ENCODE measurements around the gene LRMDA.

Gene LRMDA

GRCh38 chr10:75801661-75802060 lies 370.2 kb downstream of the LRMDA start:
- H3K4me1 ChIP-seq (ENCODE audit: control insufficient read depth, insufficient read depth, low read length) = no peaks in the 10 kb centered on the region
- H3K36me3 ChIP-seq (ENCODE audit: control insufficient read depth in 2 of 2, insufficient read depth in 1 of 2, low read length in 2 of 2) = no peaks in the 10 kb centered on the region
- POLR2A ChIA-PET = interaction anchor here (0.6 kb wide), 1 partner anchor 157 kb away, joined by 3 read pairs; no protein-coding TSS in a partner anchor
- H3K9me3 ChIP-seq (ENCODE audit: control insufficient read depth, insufficient read depth, low read depth, low read length) = no peaks in the 10 kb centered on the region
- TF ChIP-seq ZNF658 (tag by site-specific recombination; IDR thresholded peaks at IDR 0.05) (no peak), KLF9 (tag by site-specific recombination; IDR thresholded peaks at IDR 0.05; ENCODE audit: low read depth) (no peak), ZNF580 (tag by site-specific recombination; IDR thresholded peaks at IDR 0.05) (no peak), ZNF138 (tag by site-specific recombination; IDR thresholded peaks at IDR 0.05; ENCODE audit: borderline replicate concordance) (no peak), ZSCAN4 (tag by site-specific recombination; IDR thresholded peaks at IDR 0.05) (no peak), ZNF416 (tag by site-specific recombination; IDR thresholded peaks at IDR 0.05) (no peak), ZNF629 (tag by site-specific recombination; IDR thresholded peaks at IDR 0.05) (no peak), GLIS1 (tag by site-specific recombination; IDR thresholded peaks at IDR 0.05) (no peak), GLIS2 (tag by site-specific recombination; IDR thresholded peaks at IDR 0.05) (no peak), ZNF530 (tag by site-specific recombination; IDR thresholded peaks at IDR 0.05; ENCODE audit: low read depth) (no peak), ZNF366 (tag by site-specific recombination; conservative IDR thresholded peaks at IDR 0.05) (no peak), ZNF362 (tag by site-specific recombination; IDR thresholded peaks at IDR 0.05) (no peak), SP7 (tag by site-specific recombination; IDR thresholded peaks at IDR 0.05) (no peak), ZEB2 (tag by site-specific recombination; IDR thresholded peaks at IDR 0.05) (no peak)
- H3K27ac ChIP-seq (ENCODE audit: extremely low read depth, low read depth, low read length) = no peak overlapping the region
- H3K4me3 ChIP-seq (ENCODE audit: low read depth, low read length) = no peak overlapping the region
- CTCF ChIA-PET = no interaction called here

- Histone ChIP-seq H3K4me3 (ENCODE audit: low read depth, low read length) (no peak overlapping the region), H3K4me1 (ENCODE audit: control insufficient read depth, insufficient read depth, low read length) (no peaks in the 10 kb centered on the region), H3K36me3 (ENCODE audit: control insufficient read depth in 2 of 2, insufficient read depth in 1 of 2, low read length in 2 of 2) (no peaks in the 10 kb centered on the region), H3K9me3 (ENCODE audit: control insufficient read depth, insufficient read depth, low read depth, low read length) (no peaks in the 10 kb centered on the region), H3K27ac (ENCODE audit: extremely low read depth, low read depth, low read length) (no peak overlapping the region)
- POLR2A ChIA-PET = no interaction called here
- CTCF ChIA-PET = no interaction called here
- TF ChIP-seq SALL2 (tag by site-specific recombination; IDR thresholded peaks at IDR 0.05; ENCODE audit: borderline replicate concordance) (no peak), INSM2 (tag by site-specific recombination; IDR thresholded peaks at IDR 0.05) (no peak), ZNF629 (tag by site-specific recombination; IDR thresholded peaks at IDR 0.05) (no peak), ZSCAN18 (tag by site-specific recombination; IDR thresholded peaks at IDR 0.05) (no peak), ZNF398 (tag by site-specific recombination; IDR thresholded peaks at IDR 0.05) (no peak), ZNF223 (tag by site-specific recombination; IDR thresholded peaks at IDR 0.05) (no peak), BCL6B (tag by site-specific recombination; IDR thresholded peaks at IDR 0.05) (no peak), HIC1 (tag by site-specific recombination; IDR thresholded peaks at IDR 0.05) (no peak), ZNF311 (tag by site-specific recombination; IDR thresholded peaks at IDR 0.05; ENCODE audit: borderline replicate concordance) (no peak), TRIM28 (IDR thresholded peaks at IDR 0.05; ENCODE audit: borderline replicate concordance, low read length) (no peak)
Observed at GRCh38 chr10:75803121-75803520, 371.7 kb downstream of the LRMDA start.
